GM19193 (cell line): ENCODE data around the gene TENT5C.

Experiments used
- POLR2A ChIP-seq: IDR thresholded peaks from 4 replicates; pipeline ENCODE4 v1.6.1; 2011; ENCODE audit not compliant: insufficient read depth, insufficient read length; ENCODE audit errors: extremely low read depth

TENT5C gene

GRCh38 chr1:117605774-117606648, at the start of gene TENT5C:
Gene TENT5C (plus strand): TSS chr1:117606048. CDS start chr1:117622869, 16,821 bp downstream.
- peak; percentile 67 for TF ChIP-seq POLR2A

GRCh38 chr1:117556341-117556740, 49.5 kb upstream of the TENT5C start:
- no peak for TF ChIP-seq POLR2A

GRCh38 chr1:117556976-117557375, 48.9 kb upstream of the TENT5C start:
- no peak for TF ChIP-seq POLR2A

- TF ChIP-seq POLR2A, result no peak
Observed at GRCh38 chr1:117559139-117559538, 46.7 kb upstream of the TENT5C start.

GRCh38 chr1:117559985-117560384, 45.9 kb upstream of the TENT5C start:
- TF ChIP-seq POLR2A, result no peak

GRCh38 chr1:117561071-117561470, 44.8 kb upstream of the TENT5C start:
- TF ChIP-seq POLR2A, result no peak

- no peak for TF ChIP-seq POLR2A
Observed at GRCh38 chr1:117561551-117561950, 44.3 kb upstream of the TENT5C start.

GRCh38 chr1:117562581-117563491, 43.0 kb upstream of the TENT5C start:
- no peak for TF ChIP-seq POLR2A

- no peak for TF ChIP-seq POLR2A
Observed at GRCh38 chr1:117563492-117563875, 42.4 kb upstream of the TENT5C start.

GRCh38 chr1:117564227-117565075, 41.4 kb upstream of the TENT5C start:
- TF ChIP-seq POLR2A, result no peak

- TF ChIP-seq POLR2A, result no peak
Observed at GRCh38 chr1:117565076-117565556, 40.7 kb upstream of the TENT5C start.

GRCh38 chr1:117565745-117566455, 39.9 kb upstream of the TENT5C start:
- TF ChIP-seq POLR2A, result no peak

- no peak for TF ChIP-seq POLR2A
Observed at GRCh38 chr1:117566556-117566955, 39.3 kb upstream of the TENT5C start.

- TF ChIP-seq POLR2A, result no peak
Observed at GRCh38 chr1:117567435-117567834, 38.4 kb upstream of the TENT5C start.
